Occipital lobe (tissue), 2 donors: ENCODE results near the gene EDRF1. TPM values are rescaled to one million over a fixed set of nuclear protein-coding genes. Genes with fewer than 3 reads are reported as not detected.
"Not testable (repeated sequence)": the region's sequence is repeated elsewhere in the genome, so short reads cannot be mapped to it uniquely, and the experiment has no call there.

Source experiments
- DNase-seq: peaks from one replicate; lab custom pipeline; 2025; lab: John Stamatoyannopoulos, UW
- total RNA-seq: library from RNA; depleted of rRNA; stranded (reverse); fragments of >200 nt; gene quantifications from one replicate; pipeline ENCODE4 v1.2.3, GENCODE V29; 2014

EDRF1 gene
- total RNA-seq = 51.9 TPM

- peak; percentile 97 for DNase-seq
These were observed at the start of gene EDRF1 for GRCh38 chr10:125719173-125720001. Gene EDRF1, plus strand, starts transcription at chr10:125719709. Its CDS starts 99 bp downstream, at chr10:125719808.

GRCh38 chr10:125672884-125673283 lies 46.6 kb upstream of the EDRF1 start:
- no peak for DNase-seq

GRCh38 chr10:125679436-125679835 lies 40.1 kb upstream of the EDRF1 start:
- DNase-seq = no peak

DNA sequence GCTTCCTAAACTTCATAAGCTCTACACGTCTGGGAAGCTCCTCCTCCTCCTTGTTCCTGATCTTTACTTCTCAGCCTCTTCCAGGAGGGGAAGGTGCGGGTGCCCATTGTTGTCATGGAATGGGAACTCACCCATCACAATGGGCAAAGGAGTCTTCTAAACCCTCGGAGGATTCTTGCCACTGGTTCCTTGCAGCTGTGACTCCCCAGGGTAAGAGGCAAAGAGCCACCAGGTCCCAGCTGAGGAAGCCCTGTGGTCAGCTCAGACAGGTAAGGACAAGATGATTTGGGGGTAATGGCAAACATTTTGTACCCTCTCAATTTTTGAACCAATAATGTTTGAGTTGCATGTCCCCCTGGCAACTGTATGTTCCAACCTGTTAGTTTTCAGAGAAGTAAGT lies 36.4 kb upstream of the EDRF1 start, which contains the start of gene TEX36:
TSS of gene TEX36 (minus strand) at position 101 of the 400 bp plus-strand sequence. CDS start 174 bp downstream, outside the sequence.
- no peak for DNase-seq

- DNase-seq = no peak
These were observed 35.7 kb upstream of the EDRF1 start for GRCh38 chr10:125683821-125684220.

DNA sequence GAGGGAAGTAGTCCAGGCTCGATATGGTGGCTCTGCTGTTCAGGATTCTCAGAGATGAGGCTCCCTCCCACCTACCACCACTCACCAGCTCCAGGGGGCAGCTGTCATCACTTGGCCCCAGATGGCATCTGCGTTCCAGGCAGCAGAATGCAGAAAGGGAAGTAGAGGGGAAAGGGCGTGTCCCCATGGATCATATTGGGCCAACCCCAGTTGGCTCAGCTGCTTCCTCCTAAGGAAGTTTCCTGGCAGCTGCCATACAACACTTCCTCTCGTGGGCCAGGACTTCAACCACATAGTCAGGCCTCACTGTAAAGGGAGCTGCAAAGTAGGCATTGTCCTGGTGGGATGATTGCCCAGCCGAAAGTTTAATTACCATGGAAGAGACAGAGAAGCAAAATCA lies 34.9 kb upstream of the EDRF1 start:
- no peak for DNase-seq

DNA sequence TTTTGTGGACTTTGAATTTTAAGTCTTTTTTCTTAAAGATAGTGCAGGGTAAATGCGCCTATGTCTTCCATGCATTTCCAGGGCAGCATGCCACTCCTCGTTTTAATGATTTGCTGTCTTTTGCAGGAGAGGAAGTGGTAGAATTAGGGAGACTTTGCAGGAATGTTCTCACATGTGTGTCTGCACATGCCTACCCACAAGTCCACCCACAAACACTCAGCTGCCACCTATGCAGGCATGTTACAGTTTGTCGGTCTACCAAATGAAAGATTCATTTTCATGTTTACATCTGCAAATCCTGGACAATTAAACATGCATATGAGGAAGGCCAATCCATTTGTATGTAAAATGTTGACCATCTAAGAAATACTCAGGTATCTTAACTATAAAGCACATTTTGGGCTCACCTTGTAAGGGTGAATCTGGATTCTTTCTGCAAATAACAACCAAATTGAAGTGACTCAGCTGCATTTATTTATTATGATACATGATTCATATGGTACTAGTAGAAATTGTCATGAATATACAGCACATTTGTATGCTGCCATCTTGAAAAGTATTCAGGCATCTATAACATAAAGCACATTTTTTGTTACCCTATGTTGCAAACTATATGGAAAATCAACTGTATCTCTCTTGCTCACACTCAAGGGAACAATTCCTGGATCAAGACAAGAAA lies 31.9 kb upstream of the EDRF1 start:
- DNase-seq = no peak

GRCh38 chr10:125689955-125690569 lies 29.4 kb upstream of the EDRF1 start:
- no peak for DNase-seq

- no peak for DNase-seq
These were observed 28.1 kb upstream of the EDRF1 start for GRCh38 chr10:125691160-125691981.

DNA sequence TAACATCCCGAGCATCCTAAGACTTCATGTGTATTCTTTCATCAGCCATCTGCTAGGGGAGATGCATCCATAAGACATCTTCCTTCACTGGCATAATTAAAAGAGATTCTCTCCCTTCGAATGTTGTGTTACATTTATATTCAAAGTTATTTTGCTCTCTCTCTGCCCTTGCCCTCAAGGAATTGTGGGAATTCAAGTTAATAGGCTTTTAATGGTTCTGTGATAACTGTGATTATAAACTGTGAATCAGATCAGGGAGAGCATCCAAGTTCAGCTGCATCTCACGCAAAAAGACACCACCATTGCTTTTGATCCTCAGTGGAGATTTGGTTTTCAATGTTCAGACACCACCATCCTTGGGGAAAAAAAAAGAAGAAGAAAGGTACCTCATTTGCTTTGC lies 27.3 kb upstream of the EDRF1 start:
- no peak for DNase-seq

DNA sequence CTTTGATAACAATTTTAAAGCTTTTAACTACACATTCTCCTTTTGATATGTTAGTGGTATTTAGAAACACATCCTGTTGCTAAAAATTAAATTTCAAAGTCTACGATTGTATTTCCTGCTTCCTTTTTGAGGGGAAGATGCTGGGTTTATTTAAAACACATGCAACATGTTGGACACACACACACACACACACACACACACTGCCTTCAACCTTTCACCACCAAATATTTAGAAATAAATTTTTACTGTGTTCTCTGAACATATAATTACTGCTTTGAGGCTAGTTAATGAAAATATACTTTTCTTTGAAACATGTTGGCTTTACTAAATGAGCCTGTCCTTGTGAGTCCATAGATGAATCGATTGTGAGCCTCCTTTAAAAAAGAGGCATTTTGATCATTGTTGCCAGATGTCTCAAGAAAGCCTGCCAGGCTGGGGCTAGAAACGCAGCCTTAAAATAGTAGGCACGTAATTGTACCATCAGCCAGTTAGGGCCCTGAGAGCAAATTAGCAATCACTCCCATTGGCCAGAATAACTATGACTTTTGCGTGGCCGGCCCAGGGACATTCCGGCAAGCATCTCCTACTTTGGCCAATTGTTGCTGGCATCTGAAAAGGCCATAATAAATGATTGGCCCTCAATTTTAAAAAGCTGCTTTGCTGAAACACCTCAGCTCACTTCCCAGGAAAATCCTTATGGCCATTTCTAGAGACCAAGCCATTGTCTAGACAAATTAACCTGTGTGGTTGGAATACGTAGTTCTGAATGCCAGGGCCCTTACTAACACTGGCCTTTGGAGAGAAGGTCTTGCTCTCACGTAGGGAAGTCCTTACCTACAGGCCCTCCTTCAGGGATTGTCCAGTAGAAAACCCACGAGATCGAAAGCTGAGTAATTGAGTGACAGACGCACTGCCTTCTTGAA lies 26.6 kb upstream of the EDRF1 start:
- no peak for DNase-seq

GRCh38 chr10:125693524-125693847 lies 26.0 kb upstream of the EDRF1 start:
- DNase-seq = no peak

- DNase-seq = no peak
These were observed 24.6 kb upstream of the EDRF1 start for GRCh38 chr10:125694883-125695282.

GRCh38 chr10:125696884-125697283 lies 22.6 kb upstream of the EDRF1 start:
- DNase-seq = not testable (repeated sequence)

- no peak for DNase-seq
These were observed 21.0 kb upstream of the EDRF1 start for GRCh38 chr10:125698481-125698998.

- DNase-seq = no peak
These were observed 19.9 kb upstream of the EDRF1 start for GRCh38 chr10:125699562-125700143.

- no peak for DNase-seq
These were observed 19.1 kb upstream of the EDRF1 start for GRCh38 chr10:125700355-125700911.

GRCh38 chr10:125707541-125708468 lies 11.7 kb upstream of the EDRF1 start:
- no peak for DNase-seq
